HEK293 (cell line): Measurements from ENCODE around the gene SMOC1.

Experiments used
- REPIN1 ChIP-seq: fragments of 450-650 bp; formaldehyde crosslinking; IDR thresholded peaks from 2 replicates; pipeline ENCODE4 v1.5.1; 2017; ENCODE audit warnings: missing biosample characterization, missing genetic modification characterization, low read depth
- ZBTB1 ChIP-seq: fragments of 450-650 bp; formaldehyde crosslinking; IDR thresholded peaks from 2 replicates; pipeline ENCODE4 v1.5.1; 2016; ENCODE audit warnings: missing biosample characterization, missing genetic modification characterization
- ZBTB20 ChIP-seq: fragments of 450-650 bp; formaldehyde crosslinking; IDR thresholded peaks from 2 replicates; pipeline ENCODE4 v1.5.1; 2016; ENCODE audit warnings: missing biosample characterization, missing genetic modification characterization
- ZNF221 ChIP-seq: fragments of 450-650 bp; formaldehyde crosslinking; IDR thresholded peaks from 2 replicates; pipeline ENCODE4 v1.5.1; 2017; ENCODE audit warnings: missing biosample characterization, missing genetic modification characterization, borderline replicate concordance
- TF ChIP-seq, protein P1 (sequence below): fragments of 450-650 bp; formaldehyde crosslinking; IDR thresholded peaks from 2 replicates; pipeline ENCODE4 v1.5.1; 2016; ENCODE audit warnings: missing biosample characterization, missing genetic modification characterization

DNA sequence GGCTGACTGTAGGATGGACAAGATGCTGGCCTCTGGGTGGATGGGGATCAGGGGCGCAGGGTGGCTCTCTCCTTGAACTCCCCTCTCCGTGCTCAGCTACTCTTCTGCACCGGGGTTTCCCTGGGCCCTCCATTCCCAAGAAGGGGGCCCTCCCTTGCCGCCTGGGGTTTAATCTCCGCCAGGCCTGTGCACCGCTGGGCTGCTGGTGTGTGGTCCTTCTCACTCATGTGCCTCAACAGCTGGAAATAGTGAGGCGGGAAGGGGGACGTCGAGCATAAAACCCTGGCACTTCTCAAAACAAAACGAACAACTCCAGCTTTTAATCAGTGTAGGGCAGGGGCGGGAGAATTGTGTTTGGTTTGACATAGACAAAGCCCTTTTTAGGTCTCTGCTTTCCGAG, 19.0 kb upstream of the SMOC1 start:
- TF ChIP-seq, protein P1, sequence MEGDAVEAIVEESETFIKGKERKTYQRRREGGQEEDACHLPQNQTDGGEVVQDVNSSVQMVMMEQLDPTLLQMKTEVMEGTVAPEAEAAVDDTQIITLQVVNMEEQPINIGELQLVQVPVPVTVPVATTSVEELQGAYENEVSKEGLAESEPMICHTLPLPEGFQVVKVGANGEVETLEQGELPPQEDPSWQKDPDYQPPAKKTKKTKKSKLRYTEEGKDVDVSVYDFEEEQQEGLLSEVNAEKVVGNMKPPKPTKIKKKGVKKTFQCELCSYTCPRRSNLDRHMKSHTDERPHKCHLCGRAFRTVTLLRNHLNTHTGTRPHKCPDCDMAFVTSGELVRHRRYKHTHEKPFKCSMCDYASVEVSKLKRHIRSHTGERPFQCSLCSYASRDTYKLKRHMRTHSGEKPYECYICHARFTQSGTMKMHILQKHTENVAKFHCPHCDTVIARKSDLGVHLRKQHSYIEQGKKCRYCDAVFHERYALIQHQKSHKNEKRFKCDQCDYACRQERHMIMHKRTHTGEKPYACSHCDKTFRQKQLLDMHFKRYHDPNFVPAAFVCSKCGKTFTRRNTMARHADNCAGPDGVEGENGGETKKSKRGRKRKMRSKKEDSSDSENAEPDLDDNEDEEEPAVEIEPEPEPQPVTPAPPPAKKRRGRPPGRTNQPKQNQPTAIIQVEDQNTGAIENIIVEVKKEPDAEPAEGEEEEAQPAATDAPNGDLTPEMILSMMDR (tag by site-specific recombination), result no peak
- TF ChIP-seq REPIN1 (no peak), ZBTB20 (tag by site-specific recombination) (no peak), ZNF221 (tag by site-specific recombination) (no peak), ZBTB1 (tag by site-specific recombination) (no peak)
